ENCODE results near the gene KIF3A. TPM values are rescaled to one million over a fixed set of nuclear protein-coding genes. Genes with fewer than 3 reads are reported as not detected.

KIF3A gene
- total and polyA plus RNA-seq, 4 donors = 3.1 to 16.5 (median 9.2) TPM

DNA sequence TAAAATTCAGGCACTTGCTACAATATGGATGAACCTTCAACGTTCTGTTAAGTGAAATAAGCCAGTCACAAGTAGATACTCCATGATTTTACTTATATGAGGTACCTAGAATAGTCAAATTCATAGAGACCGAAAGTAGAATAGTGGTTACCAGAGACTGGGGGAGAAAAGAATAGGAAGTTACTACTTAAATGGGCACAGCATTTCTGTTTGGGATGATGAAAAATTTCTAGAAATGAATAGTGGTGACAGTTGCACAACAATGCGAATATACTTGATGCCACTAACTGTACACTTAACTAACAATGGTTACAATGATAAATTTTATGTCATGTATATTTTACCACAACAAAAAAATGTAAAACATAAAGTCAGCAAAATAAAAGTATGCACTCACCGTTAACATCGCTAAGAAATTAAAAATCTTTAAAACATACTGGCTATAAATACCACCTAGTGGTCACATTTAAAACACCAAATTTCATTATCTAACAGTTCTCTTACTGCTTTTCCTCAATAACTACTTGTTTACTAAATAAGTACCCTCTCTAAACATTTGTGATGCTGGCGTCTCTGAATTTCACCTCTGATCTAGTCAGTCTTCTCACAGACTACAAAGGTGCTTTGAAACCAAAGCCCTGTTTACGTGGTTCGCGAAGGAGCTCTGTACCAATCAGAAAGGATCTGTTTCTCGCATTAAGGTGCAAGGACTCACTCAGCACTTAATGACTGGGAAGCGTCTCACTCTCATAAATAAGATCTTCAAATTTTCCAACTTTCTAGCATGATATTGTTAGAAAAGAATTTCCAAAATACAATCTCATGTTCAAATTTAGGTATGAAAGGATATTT lies 22.7 kb downstream of the KIF3A start:
- 65% methylated on average over 11 of the region's 11 CpGs for WGBS, 2 donors
- no peak overlapping the region for H3K4me3 ChIP-seq
- DNase-seq = peak in 2 of 3 donors; percentile 22 to 35

DNA sequence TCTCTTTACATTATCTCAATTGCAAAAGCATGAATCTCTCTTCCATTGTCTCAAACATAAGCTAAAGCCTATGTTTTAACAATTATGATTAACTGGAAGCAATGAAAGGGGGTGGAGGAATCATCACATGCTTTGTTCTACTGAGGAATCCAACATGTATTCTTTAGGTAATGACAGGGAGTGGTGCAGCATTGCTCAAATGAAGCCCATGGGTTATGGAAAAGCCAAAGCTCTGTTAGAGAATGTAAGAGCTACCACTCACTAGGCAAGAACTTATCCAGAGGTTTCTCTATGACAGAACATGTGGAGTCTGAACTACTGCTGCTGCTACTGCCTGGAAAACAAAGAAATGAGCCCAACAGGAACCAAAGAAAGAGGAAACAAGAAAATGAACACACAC lies 28.7 kb downstream of the KIF3A start:
- Histone ChIP-seq H3K9ac (ENCODE audit: insufficient read depth in 1 of 2, low read length in 2 of 2) (peak overlapping the region in 1 of 2 donors; percentile 16), H3K27ac (ENCODE audit: low read depth in 1 of 2, low read length in 1 of 2) (no peak overlapping the region), H3K36me3 (ENCODE audit: control insufficient read depth in 4 of 4, insufficient read depth in 4 of 4, low read length in 4 of 4) (peaks cover 0 to 12% (median 0%) of the 10 kb centered on the region in 4 donors), H3K4me3 (no peak overlapping the region), H3K9me3 (ENCODE audit: control insufficient read depth in 4 of 4, insufficient read depth in 3 of 4, low read length in 3 of 4) (no peaks in the 10 kb centered on the region), H3K27me3 (ENCODE audit: control insufficient read depth in 3 of 3, insufficient read depth in 3 of 3, low read length in 2 of 3) (no peaks in the 10 kb centered on the region), H3K4me1 (ENCODE audit: control insufficient read depth in 5 of 5, insufficient read depth in 5 of 5, low read length in 5 of 5) (no peaks in the 10 kb centered on the region)
- ATAC-seq (ENCODE audit: insufficient read depth, low FRiP score) (no peak), DNase-seq (no peak)
- TF ChIP-seq CTCF (IDR thresholded peaks at IDR 0.05; ENCODE audit: control extremely low read depth, extremely low read depth) = no peak

More for the DNA sequence above, 22.7 kb downstream of the KIF3A start:
- ATAC-seq (ENCODE audit: insufficient read depth, low FRiP score) = no peak
- Histone ChIP-seq H3K9me3 (ENCODE audit: control insufficient read depth in 4 of 4, insufficient read depth in 3 of 4, low read length in 3 of 4) (no peaks in the 10 kb centered on the region), H3K27ac (ENCODE audit: low read depth in 1 of 2, low read length in 1 of 2) (no peak overlapping the region), H3K4me1 (ENCODE audit: control insufficient read depth in 5 of 5, insufficient read depth in 5 of 5, low read length in 5 of 5) (no peaks in the 10 kb centered on the region), H3K36me3 (ENCODE audit: control insufficient read depth in 4 of 4, insufficient read depth in 4 of 4, low read length in 4 of 4) (peaks cover 0 to 12% (median 2%) of the 10 kb centered on the region in 4 donors), H3K9ac (ENCODE audit: insufficient read depth in 1 of 2, low read length in 2 of 2) (no peak overlapping the region), H3K27me3 (ENCODE audit: control insufficient read depth in 3 of 3, insufficient read depth in 3 of 3, low read length in 2 of 3) (no peaks in the 10 kb centered on the region)
- no peak for TF ChIP-seq CTCF (IDR thresholded peaks at IDR 0.05; ENCODE audit: control extremely low read depth, extremely low read depth)

DNA sequence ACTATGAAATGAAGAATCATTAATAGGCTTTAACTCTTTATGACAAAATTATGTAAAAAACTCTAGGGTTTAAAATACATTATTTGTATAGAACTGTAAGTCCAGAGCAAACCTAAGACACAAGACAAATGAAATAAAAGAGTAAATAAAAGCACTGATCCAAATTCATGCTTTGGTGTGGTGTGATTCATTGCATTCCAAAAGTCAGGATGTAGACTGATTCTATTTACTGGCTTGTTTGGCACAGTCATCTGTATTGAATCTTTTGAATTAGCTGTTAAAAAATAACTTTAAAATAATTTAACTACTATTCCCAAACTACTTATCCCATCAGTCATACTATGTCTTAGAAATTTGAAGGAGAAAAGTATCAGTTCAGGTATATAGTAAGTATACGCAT lies 32.5 kb downstream of the KIF3A start:
- no peak overlapping the region for H3K9ac ChIP-seq (ENCODE audit: insufficient read depth in 1 of 2, low read length in 2 of 2)
- H3K4me1 ChIP-seq (ENCODE audit: control insufficient read depth in 5 of 5, insufficient read depth in 5 of 5, low read length in 5 of 5) = no peaks in the 10 kb centered on the region
- H3K36me3 ChIP-seq (ENCODE audit: control insufficient read depth in 4 of 4, insufficient read depth in 4 of 4, low read length in 4 of 4) = peaks cover 2 to 15% (median 7%) of the 10 kb centered on the region in 4 donors
- no peaks in the 10 kb centered on the region for H3K9me3 ChIP-seq (ENCODE audit: control insufficient read depth in 4 of 4, insufficient read depth in 3 of 4, low read length in 3 of 4)
- no peak overlapping the region for H3K27ac ChIP-seq (ENCODE audit: low read depth in 1 of 2, low read length in 1 of 2)
- no peak overlapping the region for H3K4me3 ChIP-seq
- WGBS, 2 donors = 92 to 100% methylated on average over 1 of the region's 1 CpG
- DNase-seq (no peak), ATAC-seq (ENCODE audit: insufficient read depth, low FRiP score) (no peak)
- H3K27me3 ChIP-seq (ENCODE audit: control insufficient read depth in 3 of 3, insufficient read depth in 3 of 3, low read length in 2 of 3) = no peaks in the 10 kb centered on the region
- TF ChIP-seq CTCF (IDR thresholded peaks at IDR 0.05; ENCODE audit: control extremely low read depth, extremely low read depth) = no peak

Data from lung (tissue), 12 donors.